H9 (cell line): ENCODE results near the gene ZP1. TPM values are rescaled to one million over a fixed set of nuclear protein-coding genes. Genes with fewer than 3 reads are reported as not detected.

Source experiments
- DNase-seq: peaks from one replicate; pipeline ENCODE4 v3.0.0-alpha.2; 2017
- H2AFZ ChIP-seq: one replicate; pipeline ENCODE4 v1.6.1; 2013; ENCODE audit warnings: mild to moderate bottlenecking, low read length, control low read depth, moderate library complexity
- H2AK5ac ChIP-seq: 2 replicates; pipeline ENCODE4 v1.6.1; 2013; ENCODE audit warnings: low read length, control low read depth, mixed read lengths; ENCODE audit not compliant: insufficient read length
- H2BK120ac ChIP-seq: one replicate; pipeline ENCODE4 v1.6.1; 2013; ENCODE audit warnings: low read depth, mild to moderate bottlenecking, low read length, control low read depth, inconsistent platforms; ENCODE audit not compliant: poor library complexity, severe bottlenecking
- H2BK12ac ChIP-seq: 2 replicates; pipeline ENCODE4 v1.6.1; 2013; ENCODE audit warnings: low read length, control low read depth, mixed read lengths, low read depth; ENCODE audit not compliant: insufficient read length
- H2BK15ac ChIP-seq: 2 replicates; pipeline ENCODE4 v1.6.1; 2013; ENCODE audit warnings: low read depth, low read length, control low read depth
- H2BK20ac ChIP-seq: one replicate; pipeline ENCODE4 v1.6.1; 2013; ENCODE audit warnings: low read depth, mild to moderate bottlenecking, low read length, control low read depth, inconsistent platforms; ENCODE audit not compliant: poor library complexity, severe bottlenecking
- H2BK5ac ChIP-seq: 2 replicates; pipeline ENCODE4 v1.6.1; 2013; ENCODE audit warnings: low read length, control low read depth, mixed read lengths; ENCODE audit not compliant: insufficient read length
- H3K14ac ChIP-seq: 2 replicates; pipeline ENCODE4 v1.6.1; 2013; ENCODE audit warnings: low read length, control low read depth; ENCODE audit not compliant: insufficient read depth
- H3K18ac ChIP-seq: 2 replicates; pipeline ENCODE4 v1.6.1; 2013; ENCODE audit warnings: low read depth, mild to moderate bottlenecking, mixed read lengths, low read length, control low read depth; ENCODE audit not compliant: insufficient read length
- H3K23ac ChIP-seq: 2 replicates; pipeline ENCODE4 v1.6.1; 2013; ENCODE audit warnings: low read length, control low read depth, mixed read lengths, low read depth; ENCODE audit not compliant: insufficient read length
- H3K23me2 ChIP-seq: 2 replicates; pipeline ENCODE4 v1.6.1; 2013; ENCODE audit warnings: low read depth, mild to moderate bottlenecking, mixed read lengths, low read length, control low read depth; ENCODE audit not compliant: insufficient read length, poor library complexity, severe bottlenecking
- H3K27ac ChIP-seq: 2 replicates; pipeline ENCODE4 v1.5.1; 2013; ENCODE audit warnings: low read length, control low read depth, mixed read lengths, low read depth; ENCODE audit not compliant: insufficient read length
- H3K27me3 ChIP-seq: 2 replicates; pipeline ENCODE4 v1.6.1; 2013; ENCODE audit warnings: low read length, control low read depth, inconsistent platforms; ENCODE audit not compliant: insufficient read depth
- H3K4ac ChIP-seq: 2 replicates; pipeline ENCODE4 v1.6.1; 2013; ENCODE audit warnings: low read depth, mild to moderate bottlenecking, control low read depth, inconsistent platforms, low read length, moderate library complexity
- H3K4me1 ChIP-seq: 2 replicates; pipeline ENCODE4 v1.6.1; 2013; ENCODE audit warnings: low read length, control low read depth, inconsistent platforms; ENCODE audit not compliant: insufficient read depth
- H3K4me2 ChIP-seq: 2 replicates; pipeline ENCODE4 v1.6.1; 2013; ENCODE audit warnings: low read length, control low read depth, mixed read lengths; ENCODE audit not compliant: insufficient read length, insufficient read depth
- H3K56ac ChIP-seq: 2 replicates; pipeline ENCODE4 v1.6.1; 2013; ENCODE audit warnings: low read depth, mild to moderate bottlenecking, mixed read lengths, low read length, control low read depth; ENCODE audit not compliant: insufficient read length
- H3K79me1 ChIP-seq: 2 replicates; pipeline ENCODE4 v1.6.1; 2013; ENCODE audit warnings: low read depth, mild to moderate bottlenecking, moderate library complexity, low read length, control low read depth, inconsistent platforms; ENCODE audit not compliant: insufficient read depth, poor library complexity, severe bottlenecking
- H3K79me2 ChIP-seq: 2 replicates; pipeline ENCODE4 v1.6.1; 2013; ENCODE audit warnings: low read length, control low read depth, inconsistent platforms; ENCODE audit not compliant: insufficient read depth
- H3K9ac ChIP-seq: 2 replicates; pipeline ENCODE4 v1.6.1; 2013; ENCODE audit warnings: low read length, control low read depth, mixed read lengths; ENCODE audit not compliant: insufficient read length; ENCODE audit errors: extremely low read depth
- H3K9me3 ChIP-seq: one replicate; pipeline ENCODE4 v1.6.1; 2013; ENCODE audit warnings: low read depth, low read length, inconsistent platforms; ENCODE audit not compliant: control insufficient read depth
- H3T11ph ChIP-seq: one replicate; pipeline ENCODE4 v1.6.1; 2013; ENCODE audit warnings: mild to moderate bottlenecking, low read length, control low read depth, inconsistent platforms
- H4K20me1 ChIP-seq: one replicate; pipeline ENCODE4 v1.6.1; 2013; ENCODE audit not compliant: control insufficient read depth, insufficient read length, insufficient read depth
- H4K5ac ChIP-seq: 2 replicates; pipeline ENCODE4 v1.6.1; 2013; ENCODE audit warnings: low read depth, mild to moderate bottlenecking, mixed read lengths, low read length, control low read depth; ENCODE audit not compliant: insufficient read length
- H4K8ac ChIP-seq: replicated peaks from 2 replicates; pipeline ENCODE4 v1.6.1; 2013; ENCODE audit warnings: low read length, control low read depth, mixed read lengths, low read depth; ENCODE audit not compliant: insufficient read length
- H4K91ac ChIP-seq: 2 replicates; pipeline ENCODE4 v1.6.1; 2013; ENCODE audit warnings: low read depth, mild to moderate bottlenecking, moderate library complexity, mixed read lengths, low read length, control low read depth; ENCODE audit not compliant: insufficient read length
- H3K27ac Mint-ChIP-seq, 3 experiments: 2 replicates in 2 of 3; 3 replicates in 1 of 3; pipeline ENCODE4 v1.8.0; 2020 to 2021; ENCODE audit warnings: mixed read lengths in 3 of 3, mild to moderate bottlenecking in 1 of 3, moderate library complexity in 1 of 3
- H3K27me3 Mint-ChIP-seq: 2 replicates; pipeline ENCODE4 v1.8.0; 2021; ENCODE audit warnings: low read depth, mild to moderate bottlenecking, moderate library complexity, mixed read lengths
- H3K36me3 Mint-ChIP-seq, 3 experiments: 2 replicates in 2 of 3; 3 replicates in 1 of 3; pipeline ENCODE4 v1.8.0; 2020 to 2021; ENCODE audit warnings: low read depth in 3 of 3, mixed read lengths in 3 of 3; ENCODE audit not compliant: insufficient read depth in 1 of 3
- H3K4me1 Mint-ChIP-seq, 2 experiments: 2 replicates each; pipeline ENCODE4 v1.8.0; 2020; ENCODE audit warnings: mixed read lengths in 2 of 2
- H3K4me3 Mint-ChIP-seq, 2 experiments: 2 replicates in 1 of 2; 3 replicates in 1 of 2; pipeline ENCODE4 v1.8.0; 2020 to 2021; ENCODE audit warnings: mild to moderate bottlenecking in 2 of 2, mixed read lengths in 2 of 2, moderate library complexity in 1 of 2
- H3K9me3 Mint-ChIP-seq, 2 experiments: 2 replicates in 1 of 2; 3 replicates in 1 of 2; pipeline ENCODE4 v1.8.0; 2020; ENCODE audit warnings: mild to moderate bottlenecking in 2 of 2, mixed read lengths in 2 of 2, moderate library complexity in 1 of 2
- WGBS: extraction: QIAGEN DNeasy Blood & Tissue Kit; methylation state at CpG from one replicate; pipeline ENCODE4 v1.1.7; 2013; ENCODE audit warnings: missing lambda C conversion rate, low lambda C conversion rate, mixed read lengths; ENCODE audit not compliant: insufficient read length; ENCODE audit errors: extremely low coverage; 5-methylcytosine and 5-hydroxymethylcytosine counted together
- total RNA-seq: library from RNA; stranded (reverse); gene quantifications from 2 replicates; pipeline ENCODE4 v1.2.1, GENCODE V29; 2021
- TF ChIP-seq, protein P1 (sequence below): fragments of 200-600 bp; sonication (generic); conservative IDR thresholded peaks from 3 replicates; pipeline ENCODE4 v1.8.0; 2021; ENCODE audit warnings: antibody characterized with exemption, mild to moderate bottlenecking

The ZP1 gene
- total RNA-seq, 1 experiment from 2014 or later = not detected

DNA sequence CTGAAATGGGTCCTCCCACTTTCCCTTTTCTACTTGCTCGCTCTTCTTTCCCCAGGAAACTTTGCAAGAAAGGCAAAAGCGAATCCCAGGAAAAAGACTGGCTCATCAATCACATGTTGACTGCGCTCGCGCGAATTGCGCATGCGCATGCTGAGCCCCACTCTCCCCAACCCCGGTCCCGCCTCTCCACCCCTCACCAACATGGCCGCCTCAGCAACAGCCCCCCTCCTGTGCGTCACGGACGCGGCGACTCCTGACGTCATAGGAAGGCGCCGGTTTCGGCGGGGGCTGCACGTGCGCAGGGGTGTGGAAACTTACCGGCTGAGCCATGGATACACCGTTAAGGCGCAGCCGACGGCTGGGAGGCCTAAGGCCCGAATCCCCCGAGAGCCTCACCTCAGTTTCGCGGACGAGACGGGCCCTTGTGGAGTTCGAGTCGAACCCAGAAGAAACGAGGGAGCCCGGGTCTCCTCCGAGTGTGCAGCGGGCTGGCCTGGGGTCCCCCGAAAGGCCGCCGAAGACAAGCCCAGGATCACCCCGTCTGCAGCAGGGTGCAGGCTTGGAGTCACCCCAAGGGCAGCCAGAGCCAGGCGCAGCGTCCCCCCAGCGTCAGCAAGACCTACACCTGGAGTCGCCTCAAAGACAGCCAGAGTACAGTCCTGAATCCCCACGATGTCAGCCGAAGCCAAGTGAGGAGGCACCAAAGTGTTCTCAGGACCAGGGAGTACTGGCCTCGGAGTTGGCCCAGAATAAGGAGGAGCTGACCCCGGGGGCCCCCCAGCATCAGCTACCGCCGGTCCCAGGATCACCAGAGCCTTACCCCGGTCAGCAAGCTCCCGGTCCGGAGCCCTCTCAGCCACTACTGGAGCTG lies 25.3 kb upstream of the ZP1 start, which contains the start of gene CCDC86:
Gene CCDC86 (plus strand): TSS at position 317 of the 871 bp plus-strand sequence. CDS start 12 bp downstream, at position 329.
- H3K4me2 ChIP-seq = peak within 1 kb of the TSS; percentile 88
- H3K4me1 Mint-ChIP-seq = peaks cover 34 to 41% of the 10 kb centered on the region in 2 experiments
- peak within 1 kb of the TSS; percentile 21 for H3K27ac ChIP-seq

More for the DNA sequence above, 25.3 kb upstream of the ZP1 start, which contains the start of gene CCDC86:
- WGBS = no CpG with 5 or more reads among the region's 57 CpGs
- no peaks in the 10 kb centered on the region for H3K9me3 ChIP-seq
- DNase-seq = peak; percentile 96
- H2BK20ac ChIP-seq = no peak within 1 kb of the TSS
- H3K14ac ChIP-seq = peak within 1 kb of the TSS; percentile 92
- Mint-ChIP-seq H3K27ac (peak within 1 kb of the TSS; percentile 95 to 98 (median 95); a peak in 6 of 7 replicates), H3K27me3 (peaks cover 4% of the 10 kb centered on the region), H3K9me3 (no peaks in the 10 kb centered on the region; a peak in 2 of 5 replicates), H3K4me3 (peak within 1 kb of the TSS; percentile 91 to 95), H3K36me3 (peaks cover 13 to 32% (median 17%) of the 10 kb centered on the region in 3 experiments)
- H2BK120ac ChIP-seq = no peak within 1 kb of the TSS
- peak within 1 kb of the TSS; percentile 74 for H3K9ac ChIP-seq
- H2BK12ac ChIP-seq = peak within 1 kb of the TSS; percentile 18
- H3K79me1 ChIP-seq = no peaks in the 10 kb centered on the region
- H3K23ac ChIP-seq = no peak within 1 kb of the TSS
- no peak within 1 kb of the TSS for H2BK5ac ChIP-seq
- no peaks in the 10 kb centered on the region for H4K20me1 ChIP-seq
- no peak within 1 kb of the TSS for H2BK15ac ChIP-seq
- H4K91ac ChIP-seq = peak within 1 kb of the TSS; percentile 91
- H3K4ac ChIP-seq = no peak within 1 kb of the TSS; the same call in 1 of the 2 replicates
- H3K4me1 ChIP-seq = peaks cover 8% of the 10 kb centered on the region; the same call in 1 of the 2 replicates
- H3T11ph ChIP-seq = no peak within 1 kb of the TSS
- peaks cover 14% of the 10 kb centered on the region for H3K23me2 ChIP-seq
- no peak within 1 kb of the TSS for H2AFZ ChIP-seq
- H4K8ac ChIP-seq = no peak within 1 kb of the TSS
- no peak within 1 kb of the TSS for H2AK5ac ChIP-seq
- peaks cover 24% of the 10 kb centered on the region; the same call in 1 of the 2 replicates for H3K79me2 ChIP-seq
- no peak within 1 kb of the TSS for H3K56ac ChIP-seq
- peak within 1 kb of the TSS; percentile 49 for H4K5ac ChIP-seq
- H3K27me3 ChIP-seq = no peaks in the 10 kb centered on the region
- TF ChIP-seq, protein P1, sequence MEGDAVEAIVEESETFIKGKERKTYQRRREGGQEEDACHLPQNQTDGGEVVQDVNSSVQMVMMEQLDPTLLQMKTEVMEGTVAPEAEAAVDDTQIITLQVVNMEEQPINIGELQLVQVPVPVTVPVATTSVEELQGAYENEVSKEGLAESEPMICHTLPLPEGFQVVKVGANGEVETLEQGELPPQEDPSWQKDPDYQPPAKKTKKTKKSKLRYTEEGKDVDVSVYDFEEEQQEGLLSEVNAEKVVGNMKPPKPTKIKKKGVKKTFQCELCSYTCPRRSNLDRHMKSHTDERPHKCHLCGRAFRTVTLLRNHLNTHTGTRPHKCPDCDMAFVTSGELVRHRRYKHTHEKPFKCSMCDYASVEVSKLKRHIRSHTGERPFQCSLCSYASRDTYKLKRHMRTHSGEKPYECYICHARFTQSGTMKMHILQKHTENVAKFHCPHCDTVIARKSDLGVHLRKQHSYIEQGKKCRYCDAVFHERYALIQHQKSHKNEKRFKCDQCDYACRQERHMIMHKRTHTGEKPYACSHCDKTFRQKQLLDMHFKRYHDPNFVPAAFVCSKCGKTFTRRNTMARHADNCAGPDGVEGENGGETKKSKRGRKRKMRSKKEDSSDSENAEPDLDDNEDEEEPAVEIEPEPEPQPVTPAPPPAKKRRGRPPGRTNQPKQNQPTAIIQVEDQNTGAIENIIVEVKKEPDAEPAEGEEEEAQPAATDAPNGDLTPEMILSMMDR = no peak
- H3K18ac ChIP-seq = peak within 1 kb of the TSS; percentile 74
